ENCODE data around the gene IL36A.

GRCh38 chr2:113025737-113026136, 20.5 kb downstream of the IL36A start:
- TF ChIP-seq POLR2A (IDR thresholded peaks at IDR 0.05) (no peak), CTCF (IDR thresholded peaks at IDR 0.05) (no peak)

Data from Peyer's patch (tissue), 4 donors.